Prostate gland (tissue), 2 donors: ENCODE data around the gene TMEM131.
"Not testable (repeated sequence)": the region's sequence is repeated elsewhere in the genome, so short reads cannot be mapped to it uniquely, and the experiment has no call there.

Experiments used
- CTCF ChIP-seq, 4 experiments: fragments of 200-600 bp in 2 of 4; fragments of 450-650 bp in 2 of 4; sonication (generic) in 2 of 4; IDR thresholded peaks; 1 replicate in 3 of 4; 2 replicates in 1 of 4; pipeline ENCODE4 v1.5.1; 2016 to 2019; ENCODE audit warnings: antibody characterized with exemption in 4 of 4, mild to moderate bottlenecking in 2 of 4, moderate library complexity in 2 of 4
- POLR2A ChIP-seq: fragments of 450-650 bp; IDR thresholded peaks from one replicate; pipeline ENCODE4 v1.6.1; 2016; ENCODE audit warnings: antibody characterized with exemption, mild to moderate bottlenecking

GRCh38 chr2:98044730-98045129, 49.0 kb upstream of the TMEM131 start:
- not testable (repeated sequence) for TF ChIP-seq POLR2A; CTCF (IDR thresholded peaks at IDR 0.05)
